A549 (cell line): Measurements from ENCODE around the gene ESD.

Experiments used
- CEBPB ChIP-seq, 2 experiments: fragments of >200 bp in 1 of 2; sonication (Bioruptor Twin) in 1 of 2; formaldehyde crosslinking in 1 of 2; IDR thresholded peaks; 2 replicates each; pipeline ENCODE4 v1.6.1; 2012 to 2016
- CTCF ChIP-seq: fragments of >200 bp; sonication (Bioruptor Twin); formaldehyde crosslinking; IDR thresholded peaks from 3 replicates; pipeline ENCODE4 v1.5.1; 2016
- ELK1 ChIP-seq: fragments of 150-350 bp; IDR thresholded peaks from 2 replicates; pipeline ENCODE4 v1.6.1; 2014; ENCODE audit warnings: low read depth, mild to moderate bottlenecking, low read length
- EP300 ChIP-seq, 2 experiments: fragments of >200 bp; sonication (Bioruptor Twin); formaldehyde crosslinking; IDR thresholded peaks; 2 replicates in 1 of 2; 3 replicates in 1 of 2; pipeline ENCODE4 v1.6.1; 2016 to 2017
- MAX ChIP-seq: IDR thresholded peaks from 2 replicates; pipeline ENCODE4 v1.6.1; 2012
- POLR2A ChIP-seq: IDR thresholded peaks from 2 replicates; pipeline ENCODE4 v1.6.1; 2012; ENCODE audit warnings: mild to moderate bottlenecking, low read length
- RCOR1 ChIP-seq: fragments of 150-350 bp; IDR thresholded peaks from 2 replicates; pipeline ENCODE4 v1.6.1; 2014; ENCODE audit warnings: antibody characterized with exemption, low read length, low read depth
- REST ChIP-seq: fragments of 200-600 bp; sonication (generic); IDR thresholded peaks from 2 replicates; pipeline ENCODE4 v1.6.1; 2016; ENCODE audit warnings: antibody characterized with exemption, mild to moderate bottlenecking, moderate library complexity
- SREBF2 ChIP-seq: fragments of 450-650 bp; IDR thresholded peaks from 2 replicates; pipeline ENCODE4 v1.6.1; 2014; ENCODE audit warnings: mild to moderate bottlenecking, moderate library complexity
- ZNF302 ChIP-seq: fragments of 250-450 bp; sonication (Bioruptor Pico); IDR thresholded peaks from 2 replicates; pipeline ENCODE4 v1.9.0; 2021; ENCODE audit warnings: inconsistent platforms, mild to moderate bottlenecking, moderate library complexity

- TF ChIP-seq CTCF (no peak), EP300 (IDR thresholded peaks at IDR 0.05) (no peak), MAX (no peak), POLR2A (no peak), CEBPB (IDR thresholded peaks at IDR 0.05) (no peak), REST (no peak), SREBF2 (no peak), ELK1 (no peak), ZNF302 (CRISPR knock-in tag) (no peak), RCOR1 (no peak)
These were observed 21.0 kb upstream of the ESD start for GRCh38 chr13:46817838-46818476.
